GM12892 (cell line): ENCODE measurements around the gene KIAA1958.

ENCODE experiments used
- DNase-seq: peaks from one replicate; pipeline ENCODE4 v3.0.0; 2011; ENCODE audit not compliant: insufficient read length
- FAIRE-seq: peaks from 2 replicates; lab custom pipeline; 2011; peaks lifted over from hg19 to GRCh38; lab: Jason Lieb, UNC
- POLR2A ChIP-seq: IDR thresholded peaks from 2 replicates; pipeline ENCODE4 v1.6.1; 2011; ENCODE audit warnings: low read depth, low read length, control low read depth
- POLR2AphosphoS5 ChIP-seq: IDR thresholded peaks from 2 replicates; pipeline ENCODE4 v1.6.1; 2011; ENCODE audit warnings: low read depth, low read length, control low read depth
- TAF1 ChIP-seq: IDR thresholded peaks from 2 replicates; pipeline ENCODE4 v1.6.1; 2011; ENCODE audit warnings: low read depth, mild to moderate bottlenecking, control low read depth, low read length, borderline replicate concordance

The KIAA1958 gene

GRCh38 chr9:112465352-112465751, 21.3 kb upstream of the KIAA1958 start:
- FAIRE-seq (no peak), DNase-seq (no peak)
- TF ChIP-seq POLR2A (no peak), TAF1 (no peak), POLR2AphosphoS5 (no peak)

DNA sequence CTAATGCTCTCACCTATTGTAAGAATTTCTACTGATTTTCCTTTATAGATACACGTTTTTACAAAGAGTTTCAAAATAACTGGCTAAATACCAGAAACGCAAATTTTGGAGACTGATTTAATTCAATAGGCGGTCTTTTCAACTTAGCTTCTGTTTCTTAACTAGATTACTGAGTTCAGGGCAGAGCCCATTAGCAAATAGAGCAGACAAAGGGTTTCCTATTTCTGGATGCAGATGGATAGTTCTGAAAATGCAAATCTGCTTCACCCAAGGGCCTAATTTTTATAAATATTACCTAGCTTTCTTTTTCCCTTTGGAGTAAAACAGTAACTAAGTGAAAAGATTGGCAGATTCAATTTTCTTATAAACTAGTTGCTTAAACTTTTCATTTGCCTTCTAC, 13.6 kb upstream of the KIAA1958 start:
- DNase-seq: no peak
- FAIRE-seq: no peak
- no peak for TF ChIP-seq TAF1

- no peak for FAIRE-seq
- TF ChIP-seq POLR2A: no peak
- no peak for TF ChIP-seq POLR2AphosphoS5
- TF ChIP-seq TAF1: no peak
- no peak for DNase-seq
Observed at GRCh38 chr9:112473986-112474385, 12.6 kb upstream of the KIAA1958 start.

GRCh38 chr9:112475318-112475717, 11.3 kb upstream of the KIAA1958 start:
- no peak for TF ChIP-seq POLR2A
- no peak for TF ChIP-seq TAF1
- TF ChIP-seq POLR2AphosphoS5: no peak
- DNase-seq (no peak), FAIRE-seq (no peak)

DNA sequence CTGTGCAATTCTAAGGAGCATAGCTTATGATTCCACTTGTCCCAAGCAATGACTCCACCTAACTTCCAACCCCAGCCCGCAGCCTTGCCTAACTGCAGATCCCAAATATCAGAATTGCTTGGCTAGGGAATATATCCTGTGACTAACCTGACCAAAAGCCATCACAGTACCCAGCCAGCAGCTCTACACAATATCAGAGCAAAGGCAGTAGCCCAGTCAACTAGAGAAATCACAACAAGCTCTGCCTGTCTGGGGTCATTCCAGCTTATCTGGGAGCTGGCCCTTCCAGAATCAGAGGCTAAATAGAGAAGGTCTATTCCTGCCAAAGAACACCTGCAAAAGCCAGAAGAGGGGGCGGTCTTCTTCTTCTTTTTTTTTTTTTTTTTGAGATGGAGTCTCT, 9.3 kb upstream of the KIAA1958 start:
- DNase-seq (no peak), FAIRE-seq (no peak)
- TF ChIP-seq TAF1 (no peak), POLR2A (no peak), POLR2AphosphoS5 (no peak)

DNA sequence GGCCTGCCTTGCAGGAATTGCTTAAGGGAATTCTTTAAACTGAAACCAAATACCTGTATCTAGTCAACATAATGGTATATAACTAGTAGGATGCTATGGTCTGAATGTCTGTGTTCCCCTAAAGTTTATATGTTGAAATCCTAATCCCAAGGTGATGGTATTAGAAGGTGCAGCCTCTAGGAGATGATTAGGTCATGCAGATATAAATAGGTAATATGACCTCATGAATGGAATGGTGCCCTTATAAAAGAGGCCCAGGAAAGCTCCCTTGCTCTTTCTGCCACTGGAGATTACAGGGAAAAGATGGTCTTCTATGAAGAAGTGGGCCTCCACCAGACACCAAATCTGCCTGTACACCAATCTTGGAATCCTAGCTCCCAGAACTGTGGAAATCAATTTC, 7.4 kb upstream of the KIAA1958 start:
- FAIRE-seq: no peak
- DNase-seq: no peak
- no peak for TF ChIP-seq TAF1
- no peak for TF ChIP-seq POLR2A
- no peak for TF ChIP-seq POLR2AphosphoS5

DNA sequence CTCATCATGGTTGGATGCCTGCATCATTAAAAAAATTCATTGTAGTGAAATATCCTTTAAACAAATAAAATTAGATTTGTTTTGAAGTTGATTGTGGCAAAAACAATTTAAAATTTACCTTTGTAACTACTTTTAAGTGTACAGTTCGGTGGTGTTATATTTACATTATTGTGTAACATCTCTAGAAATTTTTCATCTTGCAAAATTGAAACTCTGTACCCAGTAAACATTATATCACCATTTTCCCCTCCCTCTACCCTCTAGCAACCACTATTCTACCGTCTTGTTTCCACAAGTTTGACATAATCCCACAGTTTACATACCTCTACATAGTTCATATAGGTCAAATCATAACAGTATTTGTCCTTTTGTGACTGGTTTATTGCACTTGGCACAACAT, 2.0 kb upstream of the KIAA1958 start:
- TF ChIP-seq POLR2A (no peak), TAF1 (no peak), POLR2AphosphoS5 (no peak)
- no peak for FAIRE-seq
- DNase-seq: no peak

- no peak for DNase-seq
- no peak for FAIRE-seq
- TF ChIP-seq POLR2AphosphoS5 (no peak), TAF1 (no peak), POLR2A (no peak)
Observed at GRCh38 chr9:112485574-112485973, 1.1 kb upstream of the KIAA1958 start.

GRCh38 chr9:112487008-112487798, 576 bp downstream of the KIAA1958 start:
- peak; percentile 45 for DNase-seq
- FAIRE-seq: peak; percentile 24
- no peak for TF ChIP-seq POLR2AphosphoS5
- TF ChIP-seq TAF1: no peak
- TF ChIP-seq POLR2A: no peak

GRCh38 chr9:112487799-112488340, 1.2 kb downstream of the KIAA1958 start:
- TF ChIP-seq POLR2AphosphoS5 (no peak), POLR2A (no peak), TAF1 (no peak)
- DNase-seq: no peak
- no peak for FAIRE-seq

DNA sequence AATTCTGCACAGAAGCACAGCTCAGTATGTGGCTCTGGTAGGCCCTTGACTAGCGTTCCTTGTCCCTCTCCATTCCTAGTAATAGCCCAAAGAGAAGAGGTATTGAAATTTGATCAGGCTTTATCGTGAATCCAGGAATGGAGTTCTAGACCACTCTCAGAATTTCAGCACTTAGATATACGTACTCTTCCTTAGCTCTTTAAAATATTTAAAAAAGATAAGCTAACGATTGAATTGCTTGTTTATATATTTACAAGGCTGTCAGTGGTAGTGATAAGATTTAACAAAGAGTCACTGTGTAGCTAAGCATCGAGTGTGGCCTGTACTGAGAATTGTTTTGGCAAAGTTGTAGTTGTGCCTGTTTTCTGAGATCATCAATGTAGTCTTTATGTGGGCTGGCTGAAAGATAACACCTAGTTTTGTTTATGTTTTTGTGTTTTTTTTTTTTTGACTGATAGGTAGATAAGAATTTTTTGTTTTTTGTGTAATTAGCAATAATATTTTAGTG, 2.5 kb downstream of the KIAA1958 start:
- FAIRE-seq (no peak), DNase-seq (no peak)
- TF ChIP-seq POLR2A: no peak
- no peak for TF ChIP-seq TAF1
- no peak for TF ChIP-seq POLR2AphosphoS5
